Measurements from ENCODE around the gene ASPG. TPM values are rescaled to one million over a fixed set of nuclear protein-coding genes. Genes with fewer than 3 reads are reported as not detected.

Gene ASPG
- total RNA-seq, 1 experiment from 2014 or later, result 0.50 TPM

- DNase-seq (ENCODE audit: extremely low read depth, low read depth), result no peak
Observed at GRCh38 chr14:104158827-104159798, 73.6 kb downstream of the ASPG start.

DNA sequence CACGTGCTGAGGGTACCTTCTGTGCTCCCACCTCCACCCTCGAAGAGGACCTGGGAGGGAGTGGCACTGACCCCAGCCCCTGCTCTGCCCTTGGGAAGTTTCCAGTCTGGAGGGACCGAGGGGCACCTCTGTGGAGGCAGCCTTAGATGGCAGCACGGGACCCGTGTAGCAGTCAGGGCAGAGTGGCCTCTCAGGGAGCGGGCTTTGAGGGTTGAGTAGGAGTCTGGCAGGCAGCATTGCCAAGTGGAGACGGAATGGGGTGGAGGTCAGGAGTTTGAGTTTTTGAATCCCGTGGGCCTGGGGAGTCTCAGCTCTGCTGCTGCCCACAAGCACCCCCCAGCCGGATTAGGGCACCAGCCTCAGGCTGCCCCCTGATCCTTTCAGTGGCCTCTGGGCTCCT, 74.5 kb downstream of the ASPG start:
- DNase-seq (ENCODE audit: extremely low read depth, low read depth), result no peak

DNA sequence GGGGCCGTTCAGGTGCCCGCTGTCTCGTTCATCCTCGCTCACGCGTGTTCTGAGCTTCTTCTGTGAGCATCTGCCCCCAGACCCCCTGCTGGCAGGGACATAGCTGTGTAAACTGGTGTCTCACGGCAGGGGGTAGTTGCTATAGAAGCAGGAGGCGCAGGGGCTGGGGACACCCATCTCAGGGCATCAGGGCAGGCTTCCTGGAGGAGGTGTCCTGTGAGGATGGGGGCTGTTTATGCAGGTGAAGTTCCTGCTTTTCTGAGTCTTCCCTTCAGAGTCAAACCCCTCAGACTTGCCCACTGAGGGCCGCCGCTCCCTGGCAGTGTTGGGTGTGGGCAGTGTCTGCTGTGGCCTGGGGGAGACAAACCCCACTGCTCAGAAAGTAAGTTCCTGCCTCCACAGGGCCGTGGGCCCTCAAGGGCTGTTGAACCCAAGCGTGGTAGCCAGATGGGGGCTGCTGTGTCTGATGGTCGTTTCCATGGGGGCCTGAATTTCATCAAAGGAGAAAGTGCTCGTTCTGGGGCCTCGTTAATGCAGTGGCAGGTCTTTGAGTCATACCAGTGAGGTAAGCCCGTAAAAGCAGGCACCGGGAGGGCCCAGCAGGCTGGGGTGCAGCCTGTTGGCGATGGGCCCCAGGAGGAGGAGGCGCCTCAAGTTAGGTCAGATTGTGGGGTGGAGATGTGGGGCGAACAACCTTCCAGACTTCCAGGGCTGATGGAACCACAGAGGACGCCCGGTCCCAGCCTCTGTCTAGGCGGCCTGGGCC, 76.3 kb downstream of the ASPG start:
- DNase-seq (ENCODE audit: extremely low read depth, low read depth), result no peak

GRCh38 chr14:104162495-104162894, 77.0 kb downstream of the ASPG start:
- no peak for DNase-seq (ENCODE audit: extremely low read depth, low read depth)

DNA sequence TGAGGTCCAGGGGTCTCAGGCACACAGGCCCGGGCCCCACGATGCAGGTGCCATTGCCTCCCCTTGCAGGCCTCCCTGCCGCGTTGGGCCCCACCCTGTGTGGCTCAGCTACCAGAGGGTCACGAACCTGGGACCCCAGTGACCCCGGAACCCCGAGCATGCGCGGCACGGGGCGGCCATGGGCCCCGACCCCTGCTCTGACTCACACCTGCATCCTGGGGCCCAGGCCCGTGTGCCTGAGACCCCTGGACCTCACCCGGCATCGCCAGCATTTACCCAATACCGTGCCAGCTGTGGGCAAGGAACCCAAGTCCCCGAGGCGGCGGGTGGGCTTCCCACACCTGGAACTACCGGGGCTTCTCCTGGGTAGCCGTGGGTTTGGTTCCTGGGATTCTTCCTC, 78.0 kb downstream of the ASPG start:
- no peak for DNase-seq (ENCODE audit: extremely low read depth, low read depth)

DNA sequence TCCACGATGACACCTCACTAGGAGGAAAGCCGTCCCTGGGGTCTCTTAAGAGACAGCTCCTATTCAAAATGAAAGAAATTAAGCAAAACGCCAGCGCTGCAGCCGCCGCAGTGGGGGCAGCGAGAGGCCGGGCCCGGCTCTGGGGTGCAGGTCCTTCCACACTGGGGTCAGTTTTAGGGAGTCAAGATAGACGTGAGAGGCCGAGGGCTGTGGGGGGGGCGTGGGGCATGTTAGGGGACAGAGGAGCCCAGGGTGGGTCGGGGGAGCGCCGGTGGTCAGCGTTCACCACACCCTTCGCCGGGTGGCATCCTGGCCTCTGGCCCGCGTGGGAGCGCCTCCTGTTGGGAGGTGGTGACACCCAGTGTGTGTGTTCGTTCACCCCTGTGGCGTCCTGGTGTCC, 78.5 kb downstream of the ASPG start:
- DNase-seq (ENCODE audit: extremely low read depth, low read depth), result no peak

DNA sequence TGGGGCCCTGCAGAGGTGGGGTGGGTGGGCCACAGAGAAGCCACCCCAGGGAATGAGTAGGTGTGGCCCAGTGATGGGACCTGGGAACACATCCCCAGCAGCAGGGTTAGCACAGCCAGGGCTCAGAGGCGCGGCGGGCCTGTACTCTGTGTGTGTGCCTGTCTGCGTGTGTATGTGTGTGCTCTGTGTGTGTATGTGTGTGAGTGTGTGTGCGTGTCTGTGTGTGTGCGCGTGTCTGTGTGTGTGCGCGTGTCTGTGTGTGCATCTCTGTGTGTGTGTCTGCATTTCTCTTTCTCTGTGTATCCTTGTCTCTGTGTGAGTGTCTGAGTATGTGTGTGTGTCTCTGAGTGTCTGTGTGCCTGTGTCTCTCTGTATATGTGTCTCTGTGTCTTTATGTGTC, 79.0 kb downstream of the ASPG start:
- DNase-seq (ENCODE audit: extremely low read depth, low read depth), result no peak

Small RNA genes lying within 50 kb of the gene (small RNA-seq; reads per million reads assigned to genes)
- gene MIR203A, result 0.19 to 3.7 reads per million in 2 experiments

Other genes starting within 250 kb of the ASPG start
- 1.4 and 1.7 TPM in 2 replicates for gene PPP1R13B, start 238.1 kb upstream of the ASPG start, total RNA-seq (2014; rRNA removed; shearing (Covaris generic))
- not detected in 2 replicates for gene TDRD9, start 157.2 kb upstream of the ASPG start, total RNA-seq (2014; rRNA removed; shearing (Covaris generic))
- not detected in 2 replicates for gene RD3L, start 143.2 kb upstream of the ASPG start, total RNA-seq (2014; rRNA removed; shearing (Covaris generic))
- gene KIF26A, start 52.9 kb downstream of the ASPG start, total RNA-seq (2014; rRNA removed; shearing (Covaris generic)), result 38.7 and 46.6 TPM in 2 replicates